GM12878 (cell line): ENCODE measurements around the gene ERP29. TPM values are rescaled to one million over a fixed set of nuclear protein-coding genes. Genes with fewer than 3 reads are reported as not detected.

Source experiments
- ATAC-seq: fragments of 200-7000 bp; cut with Tn5 transposase; 3 replicates; pipeline ENCODE4 v1.9.1; 2020; ENCODE audit warnings: mild to moderate bottlenecking, moderate library complexity
- BruUV-seq: library from RNA; stranded (reverse); fragments of 400-500 nt; replicated peaks from 2 replicates; lab custom pipeline; 2021; lab: Mats Ljungman, UMichigan
- CTCF ChIA-PET: fragments of 300-600 bp; sonication (Branson Sonifier 250); formaldehyde crosslinking; extraction: SDS; loops from one replicate; lab custom pipeline; 2021; ENCODE audit warnings: inconsistent platforms; lab: Yijun Ruan, JAX
- POLR2A ChIA-PET: fragments of 350-600 bp; formaldehyde crosslinking; extraction: SDS; loops from one replicate; lab custom pipeline; 2021; ENCODE audit warnings: inconsistent platforms; lab: Charles Lee
- RAD21 ChIA-PET: fragments of 300-600 bp; sonication (Branson Sonifier 250); formaldehyde crosslinking; loops from one replicate; lab custom pipeline; 2023; ENCODE audit warnings: antibody characterized with exemption; ENCODE audit not compliant: unreplicated experiment; lab: Charles Lee
- SMC1A ChIA-PET: fragments of 300-600 bp; sonication (Branson Sonifier 250); formaldehyde crosslinking; loops from one replicate; lab custom pipeline; 2023; ENCODE audit not compliant: unreplicated experiment, uncharacterized antibody; lab: Charles Lee
- DNase-seq: peaks from one replicate; pipeline ENCODE4 v3.0.0-alpha.2; 2011; ENCODE audit warnings: low read depth, low spot score
- FAIRE-seq: peaks from 3 replicates; lab custom pipeline; 2011; peaks lifted over from hg19 to GRCh38; lab: Jason Lieb, UNC
- H2AFZ ChIP-seq: 2 replicates; pipeline ENCODE4 v1.6.0; 2011; ENCODE audit warnings: low read depth, low read length, control low read depth; ENCODE audit not compliant: control insufficient read depth
- H3K27ac ChIP-seq: 2 replicates; pipeline ENCODE4 v1.5.1; 2011; ENCODE audit warnings: control low read depth; ENCODE audit not compliant: control insufficient read depth, insufficient read depth
- H3K27me3 ChIP-seq, 2 experiments: replicated peaks in 1 of 2; 2 replicates each; pipeline versions ENCODE4 v1.6.0 to v1.6.1; 2011; ENCODE audit warnings: low read length in 1 of 2; ENCODE audit not compliant: control insufficient read depth in 2 of 2, insufficient read depth in 2 of 2
- H3K36me3 ChIP-seq, 2 experiments: 2 replicates each; pipeline ENCODE4 v1.5.1; 2011; ENCODE audit warnings: low read length in 1 of 2; ENCODE audit not compliant: control insufficient read depth in 2 of 2, insufficient read depth in 2 of 2
- H3K4me1 ChIP-seq: 2 replicates; pipeline ENCODE4 v1.6.1; 2011; ENCODE audit warnings: mild to moderate bottlenecking, low read length, moderate library complexity, mixed read lengths; ENCODE audit not compliant: control insufficient read depth, insufficient read depth
- H3K4me2 ChIP-seq: 2 replicates; pipeline ENCODE4 v1.6.0; 2011; ENCODE audit warnings: control low read depth; ENCODE audit not compliant: control insufficient read depth, insufficient read depth
- H3K4me3 ChIP-seq: fragments of 200-600 bp; sonication (generic); 2 replicates; pipeline ENCODE4 v1.5.1; 2016
- H3K79me2 ChIP-seq: 2 replicates; pipeline ENCODE4 v1.6.0; 2011; ENCODE audit warnings: low read length; ENCODE audit not compliant: control insufficient read depth, insufficient read depth
- H3K9ac ChIP-seq: 2 replicates; pipeline ENCODE4 v1.8.0; 2011; ENCODE audit warnings: low read length, control low read depth, mixed read lengths; ENCODE audit not compliant: control insufficient read depth, insufficient read depth
- H3K9me3 ChIP-seq: replicated peaks from 3 replicates; pipeline ENCODE4 v1.5.1; 2011; ENCODE audit warnings: mild to moderate bottlenecking, low read length; ENCODE audit not compliant: control insufficient read depth, insufficient read depth
- H4K20me1 ChIP-seq: 2 replicates; pipeline ENCODE4 v1.6.0; 2011; ENCODE audit not compliant: control insufficient read depth, insufficient read depth
- BCL11A ChIP-seq: IDR thresholded peaks from 2 replicates; pipeline ENCODE4 v1.6.1; 2011; ENCODE audit warnings: low read depth, low read length
- BHLHE40 ChIP-seq, 2 experiments: fragments of 450-650 bp in 1 of 2; IDR thresholded peaks; 2 replicates each; pipeline ENCODE4 v1.6.1; 2011 to 2017; ENCODE audit warnings: low read depth in 2 of 2, borderline replicate concordance in 1 of 2, improper control_type of control experiment in 1 of 2, low read length in 1 of 2, mild to moderate bottlenecking in 1 of 2
- IKZF1 ChIP-seq: fragments of 450-650 bp; conservative IDR thresholded peaks from 2 replicates; pipeline ENCODE4 v1.6.1; 2017; ENCODE audit warnings: antibody characterized with exemption, mild to moderate bottlenecking
- IKZF2 ChIP-seq, 2 experiments: fragments of 450-650 bp; IDR thresholded peaks; 2 replicates each; pipeline ENCODE4 v1.6.1; 2017; ENCODE audit warnings: mild to moderate bottlenecking in 2 of 2, moderate library complexity in 2 of 2
- PKNOX1 ChIP-seq: fragments of 450-650 bp; IDR thresholded peaks from 2 replicates; pipeline ENCODE4 v1.6.1; 2016; ENCODE audit warnings: mild to moderate bottlenecking
- POU2F2 ChIP-seq: IDR thresholded peaks from 3 replicates; pipeline ENCODE4 v1.6.1; 2011; ENCODE audit warnings: low read depth, mild to moderate bottlenecking, low read length, borderline replicate concordance
- TAF1 ChIP-seq: IDR thresholded peaks from 2 replicates; pipeline ENCODE4 v1.6.1; 2011; ENCODE audit warnings: mild to moderate bottlenecking, low read depth, low read length, borderline replicate concordance
- WGBS: methylation state at CpG from one replicate; pipeline ENCODE4 v1.1.6; 2016; ENCODE audit warnings: low lambda C conversion rate; ENCODE audit not compliant: insufficient replicate concordance, insufficient coverage; ENCODE audit errors: missing lambda C conversion rate; 5-methylcytosine and 5-hydroxymethylcytosine counted together
- in situ Hi-C: fragments of 300-500 bp; cut with MboI; formaldehyde crosslinking; loops from 9 replicates; pipeline ENCODE4 v1.14.3; 2018; ENCODE audit warnings: mixed read lengths
- intact Hi-C: fragments of 100-400 bp; cut with micrococcal nuclease; formaldehyde crosslinking; loops from one replicate; pipeline ENCODE4 v1.14.2; 2022; ENCODE audit not compliant: unreplicated experiment
- polyA plus RNA-seq, 11 experiments: library from polyadenylated mRNA; depleted of rRNA in 4 of 11; unstranded in 6 of 11; stranded (reverse) in 5 of 11; fragments of >200 nt; fragmentation: Nextera tagmentation in 4 of 11; fragmentation: Illumina TruSeq in 1 of 11; extraction: Ambion mirVana in 4 of 11; extraction: Trizol in 1 of 11; gene quantifications; 1 replicate in 1 of 11; 2 replicates in 10 of 11; pipeline versions ENCODE4 v1.2.1 to v1.2.3, GENCODE V29; 2011 to 2016; ENCODE audit warnings: inconsistent platforms in 2 of 11, missing spikeins in 2 of 11, low read depth in 1 of 11
- total RNA-seq, 4 experiments: library from RNA; depleted of rRNA in 3 of 4; stranded (reverse); fragments of >200 nt in 3 of 4; fragmentation: Illumina TruSeq in 1 of 4; extraction: Trizol in 1 of 4; gene quantifications; 2 replicates each; pipeline versions ENCODE4 v1.2.1 to v1.2.3, GENCODE V29; 2013 to 2021

Gene ERP29
- total and polyA plus RNA-seq, 10 of the 15 experiments (the other 5 are each of a cell fraction or from before 2014, with no cell fraction given), result 46.7 to 146 (median 107) TPM

- peaks cover 22% of the 10 kb centered on the region for H3K79me2 ChIP-seq
- peaks cover 25% of the 10 kb centered on the region for H3K4me1 ChIP-seq
- H3K27me3 ChIP-seq, result no peaks in the 10 kb centered on the region
- POLR2A ChIA-PET, result interaction anchor here (1.0 to 1.5 kb wide), 2 partner anchors 13 to 15 kb away, joined by 3 to 4 read pairs; no protein-coding TSS in a partner anchor
- H3K36me3 ChIP-seq, result no peaks in the 10 kb centered on the region; a peak in 1 of 4 replicates
- SMC1A ChIA-PET, result interaction anchor here (1.2 kb wide), 1 partner anchor 13 kb away, joined by 7 read pairs; no protein-coding TSS in a partner anchor
- no peak overlapping the region for H2AFZ ChIP-seq
- H3K9ac ChIP-seq, result no peak overlapping the region
- no peak for FAIRE-seq
- no peak overlapping the region for H3K27ac ChIP-seq
- 96% methylated on average over 9 of the region's 9 CpGs for WGBS
- H4K20me1 ChIP-seq, result no peaks in the 10 kb centered on the region
- H3K4me2 ChIP-seq, result no peak overlapping the region
- no peak for DNase-seq
- TF ChIP-seq BCL11A, result no peak
- TF ChIP-seq PKNOX1, result 0 out of 2 replicates have a peak, but pooled peaks have one; percentile 10
- peak in 1 of 2 experiments; percentile 34; a peak in 2 of 4 replicates for TF ChIP-seq IKZF2 (IDR thresholded peaks at IDR 0.05)
- TF ChIP-seq TAF1, result no peak
- TF ChIP-seq BHLHE40 (IDR thresholded peaks at IDR 0.05; ENCODE audit: borderline replicate concordance in 1 of 2, low read depth in 2 of 2, low read length in 1 of 2), result peak in 1 of 2 experiments; percentile 54; a peak in 1 of 4 replicates
- no peak for TF ChIP-seq POU2F2
- TF ChIP-seq IKZF1, result peak; percentile 54; the same call in 1 of the 2 replicates
- peak overlapping the region; percentile 7; the same call in 1 of the 2 replicates for H3K4me3 ChIP-seq
- in situ Hi-C loops, result no loop called here
- RAD21 ChIA-PET, result interaction anchor here (0.7 to 1.3 kb wide), 4 partner anchors 10 to 63 kb away, joined by 3 to 4 read pairs (median 4); no protein-coding TSS in a partner anchor
- peak; percentile 48 for ATAC-seq
- no TSS peak for BruUV-seq
- H3K9me3 ChIP-seq, result no peaks in the 10 kb centered on the region
- CTCF ChIA-PET, result interaction anchor here (0.9 kb wide), 1 partner anchor 63 kb away, joined by 3 read pairs; no protein-coding TSS in a partner anchor
- intact Hi-C loops, result no loop called here
Observed at GRCh38 chr12:112007945-112008344, 5.3 kb upstream of the ERP29 start.
